HCT116 (cell line): ENCODE results near the gene WBP1L. TPM values are rescaled to one million over a fixed set of nuclear protein-coding genes. Genes with fewer than 3 reads are reported as not detected.

Experiments used
- ATAC-seq: fragments of 200-7000 bp; cut with Tn5 transposase; 2 replicates; pipeline ENCODE4 v1.9.1; 2020; ENCODE audit warnings: mild to moderate bottlenecking, moderate library complexity
- BruUV-seq: library from RNA; stranded (reverse); fragments of 400-500 nt; replicated peaks from 2 replicates; lab custom pipeline; 2021; lab: Mats Ljungman, UMichigan
- CTCF ChIA-PET: fragments of 300-600 bp; sonication (Branson Sonifier 250); formaldehyde crosslinking; loops from one replicate; lab custom pipeline; 2021; ENCODE audit warnings: antibody characterized with exemption; lab: Charles Lee
- POLR2A ChIA-PET: fragments of 300-600, 350-600 bp; sonication (Branson Sonifier 250); formaldehyde crosslinking; loops from one replicate; lab custom pipeline; 2021; ENCODE audit warnings: antibody characterized with exemption; lab: Charles Lee
- RAD21 ChIA-PET, 2 experiments: fragments of 300-600 bp; sonication (Branson Sonifier 250); formaldehyde crosslinking; loops; one replicate each; lab custom pipeline; 2023; ENCODE audit warnings: low total read pairs in 2 of 2; ENCODE audit not compliant: uncharacterized antibody in 2 of 2, unreplicated experiment in 2 of 2, low non-redundant PET in 1 of 2; lab: Charles Lee
- DNase-seq: peaks from one replicate; pipeline ENCODE4 v3.0.0-alpha.2; 2010; ENCODE audit warnings: low read depth, low spot score
- H2AFZ ChIP-seq: fragments of 200-600 bp; shearing (Covaris generic), sonication (generic); 2 replicates; pipeline ENCODE4 v1.6.1; 2017; ENCODE audit warnings: low read depth, mixed run types, mixed read lengths, antibody characterized with exemption, low read length; ENCODE audit not compliant: poor library complexity, severe bottlenecking
- H3K27ac ChIP-seq: 2 replicates; pipeline ENCODE4 v1.5.1; 2012; ENCODE audit warnings: low read depth, low read length
- H3K27me3 ChIP-seq: fragments of 200-600 bp; sonication (generic); 2 replicates; pipeline ENCODE4 v1.6.1; 2016; ENCODE audit warnings: mixed run types, low read length, mixed read lengths; ENCODE audit not compliant: insufficient read depth
- H3K36me3 ChIP-seq, 2 experiments: fragments of 200-500 bp in 1 of 2; fragments of 200-600 bp in 1 of 2; sonication (Bioruptor generic) in 1 of 2; sonication (generic) in 1 of 2; 2 replicates each; pipeline versions ENCODE4 v1.5.1 to v1.6.1; 2014 to 2016; ENCODE audit warnings: low read length in 2 of 2, inconsistent platforms in 1 of 2, mixed read lengths in 1 of 2, mixed run types in 1 of 2; ENCODE audit not compliant: insufficient read depth in 2 of 2, control insufficient read depth in 1 of 2
- H3K4me1 ChIP-seq, 2 experiments: fragments of 200-600 bp in 1 of 2; sonication (generic) in 1 of 2; 2 replicates each; pipeline versions ENCODE4 v1.5.1 to v1.6.1; 2012 to 2017; ENCODE audit warnings: low read length in 2 of 2, inconsistent platforms in 1 of 2, mild to moderate bottlenecking in 1 of 2, mixed read lengths in 1 of 2, mixed run types in 1 of 2, moderate library complexity in 1 of 2; ENCODE audit not compliant: insufficient read depth in 2 of 2, control insufficient read depth in 1 of 2
- H3K4me2 ChIP-seq: fragments of 200-600 bp; sonication (generic); 2 replicates; pipeline ENCODE4 v1.6.1; 2017; ENCODE audit warnings: mixed run types, low read length, mixed read lengths
- H3K4me3 ChIP-seq, 2 experiments: fragments of 200-600 bp in 1 of 2; sonication (generic) in 1 of 2; replicated peaks in 1 of 2; 2 replicates each; pipeline ENCODE4 v1.5.1; 2011 to 2016; ENCODE audit warnings: low read length in 2 of 2, control low read depth in 1 of 2, low read depth in 1 of 2, mild to moderate bottlenecking in 1 of 2, mixed read lengths in 1 of 2, mixed run types in 1 of 2
- H3K79me2 ChIP-seq: fragments of 200-600 bp; sonication (generic); 2 replicates; pipeline ENCODE4 v1.6.1; 2017; ENCODE audit warnings: mild to moderate bottlenecking, mixed run types, low read length, moderate library complexity, mixed read lengths; ENCODE audit not compliant: insufficient read depth
- H3K9ac ChIP-seq: fragments of 200-600 bp; sonication (generic); 2 replicates; pipeline ENCODE4 v1.6.1; 2016; ENCODE audit warnings: low read length, mixed read lengths
- H3K9me2 ChIP-seq: fragments of 200-600 bp; sonication (generic), shearing (Covaris generic); 2 replicates; pipeline ENCODE4 v1.6.1; 2017; ENCODE audit warnings: mixed run types, mild to moderate bottlenecking, moderate library complexity; ENCODE audit not compliant: insufficient read depth
- H3K9me3 ChIP-seq, 2 experiments: fragments of 200-500 bp in 1 of 2; fragments of 200-600 bp in 1 of 2; sonication (Bioruptor generic) in 1 of 2; sonication (generic) in 1 of 2; 2 replicates each; pipeline ENCODE4 v1.6.1; 2014 to 2017; ENCODE audit warnings: low read length in 2 of 2, mixed read lengths in 2 of 2, inconsistent platforms in 1 of 2, low read depth in 1 of 2, mild to moderate bottlenecking in 1 of 2, mixed run types in 1 of 2, moderate library complexity in 1 of 2; ENCODE audit not compliant: control insufficient read depth in 1 of 2, insufficient read depth in 1 of 2
- H4K20me1 ChIP-seq: fragments of 200-600 bp; sonication (generic), shearing (Covaris generic); 2 replicates; pipeline ENCODE4 v1.6.1; 2017; ENCODE audit warnings: mixed run types, mild to moderate bottlenecking, moderate library complexity; ENCODE audit not compliant: insufficient read depth
- SP1 ChIP-seq: IDR thresholded peaks from 2 replicates; pipeline ENCODE4 v1.6.1; 2012; ENCODE audit warnings: low read depth
- SRF ChIP-seq: IDR thresholded peaks from 2 replicates; pipeline ENCODE4 v1.6.1; 2012; ENCODE audit warnings: low read depth
- TCF7L2 ChIP-seq: IDR thresholded peaks from 2 replicates; pipeline ENCODE4 v1.7.0; 2011; ENCODE audit warnings: borderline replicate concordance, inconsistent platforms; ENCODE audit not compliant: insufficient read depth, insufficient read length; ENCODE audit errors: extremely low read depth
- ZFX ChIP-seq: fragments of 450-650 bp; IDR thresholded peaks from 2 replicates; pipeline ENCODE4 v1.6.1; 2017
- ZNF274 ChIP-seq: fragments of 200-500 bp; sonication (Bioruptor generic); IDR thresholded peaks from 2 replicates; pipeline ENCODE4 v1.6.1; 2014; ENCODE audit warnings: mild to moderate bottlenecking, low read depth, low read length, inconsistent platforms
- intact Hi-C: fragments of 100-400 bp; cut with micrococcal nuclease; formaldehyde crosslinking; loops from 2 replicates; pipeline ENCODE4 v1.10.0; 2022
- total RNA-seq: library from RNA; stranded (reverse); gene quantifications from one replicate; pipeline ENCODE4 v1.2.1, GENCODE V29; 2021; ENCODE audit not compliant: unreplicated experiment
- TF ChIP-seq, protein P1 (sequence below): IDR thresholded peaks from 2 replicates; pipeline ENCODE4 v1.6.1; 2011; ENCODE audit warnings: mild to moderate bottlenecking, low read length, moderate library complexity; ENCODE audit not compliant: insufficient replicate concordance; ENCODE audit errors: extremely low read depth

Gene WBP1L
- total RNA-seq, 1 experiment from 2014 or later, result 25.2 TPM

DNA sequence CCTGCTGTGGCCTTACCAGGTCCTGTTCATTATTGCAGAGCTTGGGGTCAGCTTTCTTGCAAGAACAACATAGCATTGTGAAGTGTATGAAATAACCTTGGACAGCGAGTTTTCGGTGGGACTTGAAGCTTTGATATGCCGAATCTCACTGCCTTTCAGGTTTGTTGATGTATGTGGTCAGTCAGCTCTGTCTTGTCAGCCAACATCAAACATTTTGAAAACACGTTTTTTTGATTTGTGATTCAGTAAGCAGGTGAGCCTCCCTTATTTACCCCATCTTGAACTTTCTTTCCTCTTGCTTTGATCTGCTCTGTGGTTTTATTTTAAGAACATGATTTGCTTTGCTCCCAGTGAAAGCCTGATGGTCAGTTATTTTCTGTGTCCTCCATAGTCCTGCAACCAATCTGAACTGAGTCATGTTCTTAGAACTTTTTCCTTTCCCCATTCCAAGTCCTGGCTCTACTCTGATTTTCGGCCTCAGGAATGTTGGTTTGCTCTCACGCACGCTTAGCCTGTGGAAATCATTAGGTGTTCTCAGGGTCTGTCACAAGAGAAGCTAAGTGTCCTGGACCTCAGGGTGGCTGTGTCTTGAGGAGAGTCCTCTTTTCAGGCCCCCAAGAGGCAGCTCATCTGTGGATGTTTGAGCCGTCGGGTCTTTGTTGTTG, 8.7 kb downstream of the WBP1L start:
- Histone ChIP-seq H3K27me3 (no peaks in the 10 kb centered on the region), H3K27ac (no peak overlapping the region), H3K36me3 (no peaks in the 10 kb centered on the region), H3K4me3 (no peak overlapping the region), H3K9me3 (no peaks in the 10 kb centered on the region), H2AFZ (no peak overlapping the region), H3K4me1 (peaks cover 0 to 10% of the 10 kb centered on the region in 2 experiments; a peak in 2 of 4 replicates), H3K79me2 (0 out of 2 replicates have a peak, but pooled peaks cover 3% of the 10 kb centered on the region), H3K4me2 (no peak overlapping the region), H3K9me2 (no peaks in the 10 kb centered on the region), H3K9ac (no peak overlapping the region), H4K20me1 (no peaks in the 10 kb centered on the region)
- BruUV-seq, result no TSS peak
- RAD21 ChIA-PET, result no interaction called here
- DNase-seq, result no peak
- ATAC-seq, result no peak
- CTCF ChIA-PET, result interaction anchor here (1.1 to 2.8 kb wide), 2 partner anchors 10 to 150 kb away, joined by 3 to 6 read pairs; no protein-coding TSS in a partner anchor
- intact Hi-C loops, result no loop called here
- POLR2A ChIA-PET, result interaction anchor here (1.8 kb wide), 1 partner anchor 9 kb away, joined by 5 read pairs; the partner anchor contains the start of gene WBP1L
- TF ChIP-seq, protein P1, sequence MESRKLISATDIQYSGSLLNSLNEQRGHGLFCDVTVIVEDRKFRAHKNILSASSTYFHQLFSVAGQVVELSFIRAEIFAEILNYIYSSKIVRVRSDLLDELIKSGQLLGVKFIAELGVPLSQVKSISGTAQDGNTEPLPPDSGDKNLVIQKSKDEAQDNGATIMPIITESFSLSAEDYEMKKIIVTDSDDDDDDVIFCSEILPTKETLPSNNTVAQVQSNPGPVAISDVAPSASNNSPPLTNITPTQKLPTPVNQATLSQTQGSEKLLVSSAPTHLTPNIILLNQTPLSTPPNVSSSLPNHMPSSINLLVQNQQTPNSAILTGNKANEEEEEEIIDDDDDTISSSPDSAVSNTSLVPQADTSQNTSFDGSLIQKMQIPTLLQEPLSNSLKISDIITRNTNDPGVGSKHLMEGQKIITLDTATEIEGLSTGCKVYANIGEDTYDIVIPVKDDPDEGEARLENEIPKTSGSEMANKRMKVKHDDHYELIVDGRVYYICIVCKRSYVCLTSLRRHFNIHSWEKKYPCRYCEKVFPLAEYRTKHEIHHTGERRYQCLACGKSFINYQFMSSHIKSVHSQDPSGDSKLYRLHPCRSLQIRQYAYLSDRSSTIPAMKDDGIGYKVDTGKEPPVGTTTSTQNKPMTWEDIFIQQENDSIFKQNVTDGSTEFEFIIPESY, result no peak
- TF ChIP-seq SP1 (no peak), SRF (no peak), TCF7L2 (no peak), ZFX (no peak), ZNF274 (no peak)
